Naive thymus-derived CD4-positive, alpha-beta T cell (primary cell): Measurements from ENCODE around the gene CHMP4A. TPM values are rescaled to one million over a fixed set of nuclear protein-coding genes. Genes with fewer than 3 reads are reported as not detected.

ENCODE experiments used
- ATAC-seq: fragments of 150-1000 bp; cut with Tn5 transposase; 2 replicates; pipeline ENCODE4 v1.10.0; 2021; ENCODE audit warnings: mild to moderate bottlenecking, moderate library complexity
- CTCF ChIA-PET: fragments of 350-600 bp; sonication (Branson Sonifier 250); formaldehyde crosslinking; loops from one replicate; lab custom pipeline; 2021; ENCODE audit warnings: antibody characterized with exemption; lab: Charles Lee
- POLR2A ChIA-PET: fragments of 350-600 bp; sonication (Branson Sonifier 250); formaldehyde crosslinking; loops from one replicate; lab custom pipeline; 2021; ENCODE audit warnings: antibody characterized with exemption, inconsistent platforms; lab: Charles Lee
- DNase-seq, 9 donors: peaks; one replicate each; pipeline versions ENCODE4 v3.0.0 to v3.0.0-alpha.2; 2020 to 2022; ENCODE audit warnings: mixed read lengths in 1 of 9
- H3K27ac ChIP-seq: one replicate; pipeline ENCODE4 v1.7.0; 2013; ENCODE audit warnings: mild to moderate bottlenecking, low read depth, low read length, moderate library complexity
- H3K27me3 ChIP-seq, 2 donors: one replicate each; pipeline ENCODE4 v1.7.0; 2013; ENCODE audit warnings: low read length in 2 of 2, mild to moderate bottlenecking in 2 of 2, moderate library complexity in 2 of 2; ENCODE audit not compliant: control insufficient read depth in 2 of 2, insufficient read depth in 2 of 2
- H3K36me3 ChIP-seq, 3 experiments: 1 replicate in 2 of 3; 2 replicates in 1 of 3; pipeline ENCODE4 v1.7.0; 2013; ENCODE audit warnings: low read length in 3 of 3, mild to moderate bottlenecking in 3 of 3, moderate library complexity in 1 of 3; ENCODE audit not compliant: insufficient read depth in 3 of 3, control insufficient read depth in 2 of 3
- H3K4me1 ChIP-seq, 2 donors: one replicate each; pipeline ENCODE4 v1.7.0; 2013; ENCODE audit warnings: low read length in 2 of 2, mild to moderate bottlenecking in 2 of 2, moderate library complexity in 1 of 2; ENCODE audit not compliant: control insufficient read depth in 2 of 2, insufficient read depth in 2 of 2
- H3K4me3 ChIP-seq: 2 replicates; pipeline ENCODE4 v1.7.0; 2013; ENCODE audit warnings: mild to moderate bottlenecking, low read length
- H3K9me3 ChIP-seq, 3 experiments: 1 replicate in 2 of 3; 2 replicates in 1 of 3; pipeline ENCODE4 v1.7.0; 2013; ENCODE audit warnings: low read length in 3 of 3; ENCODE audit not compliant: control insufficient read depth in 2 of 3
- H3K27ac Mint-ChIP-seq, 9 donors: one replicate each; pipeline ENCODE4 v1.8.0; 2020 to 2022; ENCODE audit warnings: mixed read lengths in 9 of 9, mild to moderate bottlenecking in 8 of 9, moderate library complexity in 5 of 9, inconsistent platforms in 2 of 9
- H3K27me3 Mint-ChIP-seq, 5 donors: one replicate each; pipeline ENCODE4 v1.8.0; 2021 to 2022; ENCODE audit warnings: mixed read lengths in 5 of 5, mild to moderate bottlenecking in 1 of 5
- H3K36me3 Mint-ChIP-seq, 5 donors: one replicate each; pipeline ENCODE4 v1.8.0; 2020 to 2022; ENCODE audit warnings: mixed read lengths in 5 of 5, mild to moderate bottlenecking in 3 of 5, inconsistent platforms in 1 of 5
- H3K4me1 Mint-ChIP-seq, 7 donors: one replicate each; pipeline ENCODE4 v1.8.0; 2020 to 2022; ENCODE audit warnings: mixed read lengths in 7 of 7, mild to moderate bottlenecking in 3 of 7, inconsistent platforms in 1 of 7
- H3K4me3 Mint-ChIP-seq, 10 donors: one replicate each; pipeline ENCODE4 v1.8.0; 2020 to 2022; ENCODE audit warnings: mild to moderate bottlenecking in 10 of 10, mixed read lengths in 10 of 10, moderate library complexity in 6 of 10, inconsistent platforms in 2 of 10
- H3K9me3 Mint-ChIP-seq, 11 donors: one replicate each; pipeline ENCODE4 v1.8.0; 2020 to 2022; ENCODE audit warnings: mixed read lengths in 11 of 11, mild to moderate bottlenecking in 4 of 11, inconsistent platforms in 1 of 11, moderate library complexity in 1 of 11
- intact Hi-C, 2 donors: fragments of 100-400 bp; cut with micrococcal nuclease; formaldehyde crosslinking; loops; one replicate each; pipeline ENCODE4 v1.15.1; 2023
- polyA plus RNA-seq, 2 donors: library from polyadenylated mRNA; unstranded; fragments of 300-500 nt; fragmentation: Illumina TruSeq; gene quantifications; one replicate each; pipeline ENCODE4 v1.2.3, GENCODE V29; 2021
- total RNA-seq, 6 experiments: library from RNA in 5 of 6; stranded (reverse) in 5 of 6; gene quantifications; 1 replicate in 5 of 6; 2 replicates in 1 of 6; pipeline ENCODE4 v1.2.3 and lab custom pipeline; 2021 to 2026

The CHMP4A gene
- total RNA-seq (100 to 1,000 TPM in 1 of 5 experiments, 10 to 100 TPM in 4; 79.1 to 101 (median 85.7) TPM), polyA plus RNA-seq (100 to 1,000 TPM; 121 to 140 TPM), total RNA-seq (lab: John Stamatoyannopoulos, UW) (9.6 reads per million, percentile 35 among the genes with 10 or more reads in this experiment)

- peaks cover 31 to 36% of the 10 kb centered on the region in 2 donors for H3K4me1 ChIP-seq
- CTCF ChIA-PET, result interaction anchor here (0.6 to 2.1 kb wide), 7 partner anchors 10 to 95 kb away, joined by 3 to 8 read pairs (median 3); partner anchors contain the start of genes CIDEB, EMC9, TINF2 and TM9SF1
Measured at GRCh38 chr14:24212924-24213865, at the start of gene CHMP4A. TSS of gene CHMP4A (minus strand) at chr14:24213488. CDS start at chr14:24213439, 49 bp downstream.

GRCh38 chr14:24261969-24262327 is 48.7 kb upstream of the CHMP4A start:
- Histone ChIP-seq H3K9me3 (no peaks in the 10 kb centered on the region), H3K27ac (no peak overlapping the region), H3K4me1 (no peaks in the 10 kb centered on the region), H3K36me3 (peaks cover 0 to 52% (median 0%) of the 10 kb centered on the region in 3 experiments), H3K27me3 (no peaks in the 10 kb centered on the region), H3K4me3 (no peak overlapping the region)
- Mint-ChIP-seq H3K4me3 (no peak overlapping the region), H3K27me3 (no peaks in the 10 kb centered on the region), H3K27ac (no peak overlapping the region), H3K4me1 (peaks cover 0 to 3% (median 0%) of the 10 kb centered on the region in 7 donors), H3K36me3 (peaks cover 2 to 30% (median 12%) of the 10 kb centered on the region in 5 donors), H3K9me3 (no peaks in the 10 kb centered on the region)
- ChIA-PET POLR2A (no interaction called here), CTCF (interaction anchor here (0.9 kb wide), 1 partner anchor 44 kb away, joined by 3 read pairs; no protein-coding TSS in a partner anchor)
- intact Hi-C loops, result no loop called here
- DNase-seq (no peak), ATAC-seq (no peak)

More at GRCh38 chr14:24212924-24213865, at the start of gene CHMP4A:
- intact Hi-C loops, result loop anchor here (1.0 to 10.0 kb wide), 15 partner anchors 18 to 908 kb away; partner anchors contain the start of genes DCAF11 (in 2 of the 2), EMC9 (in 2 of the 2), IPO4 (in 2 of the 2) and IRF9 (in 2 of the 2)
- Histone ChIP-seq H3K4me3 (peak within 1 kb of the TSS; percentile 77), H3K9me3 (no peaks in the 10 kb centered on the region), H3K36me3 (peaks cover 8 to 31% (median 20%) of the 10 kb centered on the region in 3 experiments), H3K27me3 (no peaks in the 10 kb centered on the region), H3K27ac (peak within 1 kb of the TSS; percentile 98)
- Mint-ChIP-seq H3K9me3 (no peaks in the 10 kb centered on the region), H3K36me3 (peaks cover 13 to 36% (median 17%) of the 10 kb centered on the region in 5 donors), H3K4me1 (peaks cover 35 to 78% (median 61%) of the 10 kb centered on the region in 7 donors), H3K27ac (peak within 1 kb of the TSS; percentile 95 to 100 (median 98)), H3K4me3 (peak within 1 kb of the TSS; percentile 88 to 98 (median 94)), H3K27me3 (peaks cover 0 to 2% (median 0%) of the 10 kb centered on the region in 5 donors)
- POLR2A ChIA-PET, result interaction anchor here (0.6 to 8.0 kb wide), 32 partner anchors 12 to 911 kb away, joined by 3 to 117 read pairs (median 5); partner anchors contain the start of genes CBLN3, DCAF11, EMC9 and GMPR2
- ATAC-seq (peak; percentile 83), DNase-seq (peak; percentile 79 to 97 (median 93))

- peaks cover 0 to 3% (median 0%) of the 10 kb centered on the region in 7 donors for H3K4me1 Mint-ChIP-seq
- ChIA-PET POLR2A (no interaction called here), CTCF (interaction anchor here (0.9 kb wide), 1 partner anchor 45 kb away, joined by 3 read pairs; no protein-coding TSS in a partner anchor)
- ATAC-seq (no peak), DNase-seq (no peak)
- H3K36me3 Mint-ChIP-seq, result peaks cover 0 to 27% (median 12%) of the 10 kb centered on the region in 5 donors
- Histone ChIP-seq H3K36me3 (peaks cover 0 to 48% (median 0%) of the 10 kb centered on the region in 3 experiments), H3K4me3 (no peak overlapping the region), H3K4me1 (no peaks in the 10 kb centered on the region), H3K9me3 (no peaks in the 10 kb centered on the region), H3K27me3 (no peaks in the 10 kb centered on the region), H3K27ac (no peak overlapping the region)
- peak overlapping the region in 1 of 9 donors; percentile 73 for H3K27ac Mint-ChIP-seq
- no peaks in the 10 kb centered on the region for H3K9me3 Mint-ChIP-seq
- no peak overlapping the region for H3K4me3 Mint-ChIP-seq
- intact Hi-C loops, result no loop called here
- no peaks in the 10 kb centered on the region for H3K27me3 Mint-ChIP-seq
Measured at GRCh38 chr14:24261256-24261968, 48.1 kb upstream of the CHMP4A start.

- Mint-ChIP-seq H3K4me3 (no peak overlapping the region), H3K36me3 (peaks cover 0 to 26% (median 8%) of the 10 kb centered on the region in 5 donors), H3K27ac (no peak overlapping the region), H3K9me3 (no peaks in the 10 kb centered on the region), H3K4me1 (peaks cover 0 to 3% (median 0%) of the 10 kb centered on the region in 7 donors), H3K27me3 (no peaks in the 10 kb centered on the region)
- DNase-seq (no peak), ATAC-seq (no peak)
- intact Hi-C loops, result no loop called here
- Histone ChIP-seq H3K27ac (no peak overlapping the region), H3K4me1 (no peaks in the 10 kb centered on the region), H3K4me3 (no peak overlapping the region), H3K27me3 (no peaks in the 10 kb centered on the region), H3K9me3 (no peaks in the 10 kb centered on the region), H3K36me3 (peaks cover 0 to 46% (median 0%) of the 10 kb centered on the region in 3 experiments)
- CTCF ChIA-PET, result no interaction called here
- POLR2A ChIA-PET, result no interaction called here
Measured at GRCh38 chr14:24260780-24261157, 47.5 kb upstream of the CHMP4A start.

GRCh38 chr14:24260026-24260779 is 46.9 kb upstream of the CHMP4A start:
- no peaks in the 10 kb centered on the region for H3K27me3 ChIP-seq
- Mint-ChIP-seq H3K36me3 (peaks cover 0 to 27% (median 9%) of the 10 kb centered on the region in 5 donors), H3K27ac (no peak overlapping the region), H3K27me3 (no peaks in the 10 kb centered on the region), H3K9me3 (no peaks in the 10 kb centered on the region), H3K4me1 (peaks cover 0 to 3% (median 0%) of the 10 kb centered on the region in 7 donors), H3K4me3 (no peak overlapping the region)
- ChIA-PET POLR2A (no interaction called here), CTCF (no interaction called here)
- ATAC-seq (no peak), DNase-seq (no peak)
- H3K27ac ChIP-seq, result no peak overlapping the region
- H3K4me1 ChIP-seq, result no peaks in the 10 kb centered on the region
- H3K4me3 ChIP-seq, result no peak overlapping the region
- H3K36me3 ChIP-seq, result peaks cover 0 to 45% (median 1%) of the 10 kb centered on the region in 3 experiments
- intact Hi-C loops, result no loop called here
- no peaks in the 10 kb centered on the region for H3K9me3 ChIP-seq
